SJCRH30 (cell line): Measurements from ENCODE around the gene GFOD2. TPM values are rescaled to one million over a fixed set of nuclear protein-coding genes. Genes with fewer than 3 reads are reported as not detected.
"Not testable (repeated sequence)": the region's sequence is repeated elsewhere in the genome, so short reads cannot be mapped to it uniquely, and the experiment has no call there.

ENCODE experiments used
- DNase-seq, 2 experiments: peaks; one replicate each; pipeline ENCODE4 v3.0.0-alpha.2; 2015 to 2020
- H3K27ac ChIP-seq: fragments of 250-450 bp; sonication (Bioruptor Pico); 2 replicates; pipeline ENCODE4 v1.5.1; 2020; ENCODE audit warnings: mild to moderate bottlenecking, moderate library complexity
- H3K27me3 ChIP-seq: fragments of 250-450 bp; sonication (Bioruptor Pico); 2 replicates; pipeline ENCODE4 v1.5.1; 2020; ENCODE audit warnings: mild to moderate bottlenecking, moderate library complexity
- H3K36me3 ChIP-seq: fragments of 250-450 bp; sonication (Bioruptor Pico); 2 replicates; pipeline ENCODE4 v1.5.1; 2020; ENCODE audit warnings: mild to moderate bottlenecking, moderate library complexity
- H3K4me1 ChIP-seq: fragments of 250-450 bp; sonication (Bioruptor Pico); 2 replicates; pipeline ENCODE4 v1.5.1; 2020; ENCODE audit warnings: mild to moderate bottlenecking, moderate library complexity
- H3K4me3 ChIP-seq: fragments of 250-450 bp; sonication (Bioruptor Pico); 2 replicates; pipeline ENCODE4 v1.5.1; 2020; ENCODE audit warnings: mild to moderate bottlenecking, moderate library complexity
- H3K9me3 ChIP-seq: fragments of 250-450 bp; sonication (Bioruptor Pico); replicated peaks from 2 replicates; pipeline ENCODE4 v1.5.1; 2020; ENCODE audit warnings: mild to moderate bottlenecking, moderate library complexity
- total RNA-seq: library from RNA; depleted of rRNA; stranded (reverse); fragments of >200 nt; shearing (Covaris generic); gene quantifications from 2 replicates; pipeline ENCODE4 v1.2.3, GENCODE V29; 2014; rRNA removed

The GFOD2 gene, protein sequence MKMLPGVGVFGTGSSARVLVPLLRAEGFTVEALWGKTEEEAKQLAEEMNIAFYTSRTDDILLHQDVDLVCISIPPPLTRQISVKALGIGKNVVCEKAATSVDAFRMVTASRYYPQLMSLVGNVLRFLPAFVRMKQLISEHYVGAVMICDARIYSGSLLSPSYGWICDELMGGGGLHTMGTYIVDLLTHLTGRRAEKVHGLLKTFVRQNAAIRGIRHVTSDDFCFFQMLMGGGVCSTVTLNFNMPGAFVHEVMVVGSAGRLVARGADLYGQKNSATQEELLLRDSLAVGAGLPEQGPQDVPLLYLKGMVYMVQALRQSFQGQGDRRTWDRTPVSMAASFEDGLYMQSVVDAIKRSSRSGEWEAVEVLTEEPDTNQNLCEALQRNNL
- total RNA-seq, result 10.5 and 11.2 TPM in 2 replicates

GRCh38 chr16:67719048-67719777 lies at the start of gene GFOD2:
Gene GFOD2 (minus strand): TSS chr16:67719316. CDS start chr16:67685715, 33,601 bp downstream.
- H3K9me3 ChIP-seq, result no peaks in the 10 kb centered on the region
- H3K27me3 ChIP-seq, result no peaks in the 10 kb centered on the region
- H3K4me3 ChIP-seq, result peak within 1 kb of the TSS; percentile 98

GRCh38 chr16:67767953-67768352 lies 48.8 kb upstream of the GFOD2 start:
- Histone ChIP-seq H3K9me3 (no peaks in the 10 kb centered on the region), H3K36me3 (no peaks in the 10 kb centered on the region), H3K27me3 (no peaks in the 10 kb centered on the region), H3K4me1 (no peaks in the 10 kb centered on the region), H3K4me3 (no peak overlapping the region), H3K27ac (no peak overlapping the region)
- no peak for DNase-seq

More at GRCh38 chr16:67719048-67719777, at the start of gene GFOD2:
- Histone ChIP-seq H3K4me1 (peaks cover 5% of the 10 kb centered on the region), H3K36me3 (no peaks in the 10 kb centered on the region), H3K27ac (peak within 1 kb of the TSS; percentile 36)
- peak; percentile 93 to 94 for DNase-seq

- H3K9me3 ChIP-seq, result no peaks in the 10 kb centered on the region
- no peaks in the 10 kb centered on the region for H3K4me1 ChIP-seq
- no peak for DNase-seq
- H3K4me3 ChIP-seq, result no peak overlapping the region
- H3K27ac ChIP-seq, result no peak overlapping the region
- H3K27me3 ChIP-seq, result no peaks in the 10 kb centered on the region
- H3K36me3 ChIP-seq, result no peaks in the 10 kb centered on the region
These were observed 47.2 kb upstream of the GFOD2 start for GRCh38 chr16:67766291-67766690.

DNA sequence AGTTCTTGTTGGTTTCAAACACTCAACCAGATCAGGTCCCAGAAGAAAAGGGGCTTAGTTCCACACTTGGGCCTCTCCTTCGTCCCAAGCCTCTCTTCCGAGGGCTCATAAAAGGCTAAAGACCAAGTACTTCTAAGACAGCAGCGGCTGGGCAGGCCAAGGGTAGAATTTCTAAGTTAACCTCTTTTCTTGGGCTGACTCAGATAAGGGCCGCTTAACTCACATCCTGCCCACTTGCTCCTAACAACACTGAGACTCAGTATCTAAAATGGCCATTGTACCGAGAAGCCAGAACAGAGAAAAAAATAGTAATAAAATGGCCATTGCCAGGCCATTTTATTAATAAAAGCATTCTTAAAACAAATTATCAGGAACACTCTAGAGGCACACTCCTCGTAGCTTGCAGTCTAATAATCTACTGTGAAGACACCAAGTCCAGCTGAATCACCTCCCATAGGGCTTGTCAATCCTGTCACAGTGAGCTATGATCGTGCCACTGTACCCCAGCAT lies 45.1 kb upstream of the GFOD2 start:
- no peak overlapping the region for H3K4me3 ChIP-seq

DNA sequence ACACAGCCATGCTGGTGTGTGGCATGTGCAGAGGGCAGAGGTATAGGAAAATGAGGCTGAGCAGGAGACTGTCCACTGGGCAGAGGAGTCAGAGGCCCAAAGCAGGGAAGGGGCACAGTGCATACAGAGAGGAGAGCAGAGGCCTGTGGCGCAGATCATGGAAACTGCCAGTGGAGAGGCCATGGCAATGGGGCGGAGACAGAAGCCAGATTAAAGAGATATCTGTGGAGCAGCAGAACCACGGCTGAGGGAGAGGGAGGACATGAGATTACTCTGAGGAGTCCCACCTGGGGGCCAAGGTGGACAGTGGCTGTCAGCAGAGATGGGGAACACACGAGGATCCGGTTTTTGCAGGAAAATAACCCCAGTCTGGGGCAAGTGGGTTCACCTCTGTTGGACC lies 44.0 kb upstream of the GFOD2 start:
- Histone ChIP-seq H3K9me3 (no peaks in the 10 kb centered on the region), H3K36me3 (no peaks in the 10 kb centered on the region), H3K27ac (no peak overlapping the region), H3K4me3 (no peak overlapping the region), H3K4me1 (no peaks in the 10 kb centered on the region), H3K27me3 (no peaks in the 10 kb centered on the region)
- DNase-seq, result no peak

More for the DNA sequence above, 45.1 kb upstream of the GFOD2 start:
- Histone ChIP-seq H3K27me3 (no peaks in the 10 kb centered on the region), H3K36me3 (no peaks in the 10 kb centered on the region), H3K27ac (no peak overlapping the region), H3K9me3 (no peaks in the 10 kb centered on the region), H3K4me1 (no peaks in the 10 kb centered on the region)
- DNase-seq, result no peak

- no peaks in the 10 kb centered on the region for H3K27me3 ChIP-seq
- no peaks in the 10 kb centered on the region for H3K4me1 ChIP-seq
- no peaks in the 10 kb centered on the region for H3K36me3 ChIP-seq
- DNase-seq, result no peak
- H3K4me3 ChIP-seq, result no peak overlapping the region
- H3K9me3 ChIP-seq, result no peaks in the 10 kb centered on the region
- no peak overlapping the region for H3K27ac ChIP-seq
These were observed 43.3 kb upstream of the GFOD2 start for GRCh38 chr16:67762385-67762784.

DNA sequence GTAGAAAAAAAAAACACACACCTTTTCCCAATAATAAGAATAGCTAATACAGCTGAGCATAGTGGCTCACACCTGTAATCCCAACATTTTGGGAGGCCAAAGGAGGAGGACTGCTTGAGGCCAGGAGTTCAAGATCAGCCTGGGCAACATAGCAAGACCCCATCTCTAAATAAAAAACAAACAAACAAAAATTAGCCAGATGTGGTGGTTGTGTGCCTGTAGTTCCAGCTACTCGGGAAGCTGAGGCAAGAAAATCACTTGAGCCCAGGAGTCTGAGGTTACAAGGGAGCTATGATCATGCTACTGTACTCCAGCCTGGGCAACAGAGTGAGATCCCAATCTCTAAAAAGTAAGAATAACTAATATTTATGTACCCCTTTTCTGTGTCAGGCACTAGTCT lies 42.8 kb upstream of the GFOD2 start:
- Histone ChIP-seq H3K4me1 (no peaks in the 10 kb centered on the region), H3K27me3 (no peaks in the 10 kb centered on the region), H3K27ac (no peak overlapping the region), H3K9me3 (no peaks in the 10 kb centered on the region), H3K36me3 (no peaks in the 10 kb centered on the region), H3K4me3 (no peak overlapping the region)
- DNase-seq, result no peak

GRCh38 chr16:67760956-67761230 lies 41.8 kb upstream of the GFOD2 start:
- Histone ChIP-seq H3K27me3 (no peaks in the 10 kb centered on the region), H3K9me3 (no peaks in the 10 kb centered on the region), H3K27ac (no peak overlapping the region), H3K4me1 (no peaks in the 10 kb centered on the region), H3K36me3 (no peaks in the 10 kb centered on the region), H3K4me3 (no peak overlapping the region)
- DNase-seq, result no peak

GRCh38 chr16:67760206-67760955 lies 41.3 kb upstream of the GFOD2 start:
- H3K36me3 ChIP-seq, result no peaks in the 10 kb centered on the region
- no peaks in the 10 kb centered on the region for H3K9me3 ChIP-seq
- H3K27me3 ChIP-seq, result no peaks in the 10 kb centered on the region

GRCh38 chr16:67758966-67759365 lies 39.9 kb upstream of the GFOD2 start:
- no peak overlapping the region for H3K4me3 ChIP-seq
- no peaks in the 10 kb centered on the region for H3K9me3 ChIP-seq
- no peaks in the 10 kb centered on the region for H3K36me3 ChIP-seq
- DNase-seq, result no peak
- no peaks in the 10 kb centered on the region for H3K27me3 ChIP-seq
- H3K4me1 ChIP-seq, result no peaks in the 10 kb centered on the region
- H3K27ac ChIP-seq, result no peak overlapping the region

More at GRCh38 chr16:67760206-67760955, 41.3 kb upstream of the GFOD2 start:
- no peak overlapping the region for H3K27ac ChIP-seq
- no peaks in the 10 kb centered on the region for H3K4me1 ChIP-seq
- H3K4me3 ChIP-seq, result no peak overlapping the region
- DNase-seq, result no peak

DNA sequence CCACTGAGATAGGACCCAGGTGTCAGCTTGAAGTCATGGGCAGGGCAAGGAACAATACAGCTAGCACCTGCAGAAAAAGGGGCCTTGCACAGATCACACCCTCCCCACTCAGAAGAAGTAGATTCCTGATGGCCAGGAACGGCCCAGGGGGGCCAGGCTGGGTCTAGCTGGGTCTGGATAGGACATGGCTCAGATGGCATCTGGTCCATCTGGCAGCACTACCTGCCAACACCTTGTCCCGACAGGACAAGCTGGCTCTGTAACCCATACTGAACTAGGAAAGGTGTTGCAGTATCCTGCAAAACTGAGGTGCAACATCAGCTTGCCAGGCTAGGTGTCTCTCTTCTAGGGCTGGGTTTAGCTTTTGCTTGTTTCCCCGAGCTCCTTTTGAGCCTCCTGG lies 38.9 kb upstream of the GFOD2 start:
- no peak for DNase-seq
- H3K27ac ChIP-seq, result no peak overlapping the region
- H3K9me3 ChIP-seq, result no peaks in the 10 kb centered on the region

DNA sequence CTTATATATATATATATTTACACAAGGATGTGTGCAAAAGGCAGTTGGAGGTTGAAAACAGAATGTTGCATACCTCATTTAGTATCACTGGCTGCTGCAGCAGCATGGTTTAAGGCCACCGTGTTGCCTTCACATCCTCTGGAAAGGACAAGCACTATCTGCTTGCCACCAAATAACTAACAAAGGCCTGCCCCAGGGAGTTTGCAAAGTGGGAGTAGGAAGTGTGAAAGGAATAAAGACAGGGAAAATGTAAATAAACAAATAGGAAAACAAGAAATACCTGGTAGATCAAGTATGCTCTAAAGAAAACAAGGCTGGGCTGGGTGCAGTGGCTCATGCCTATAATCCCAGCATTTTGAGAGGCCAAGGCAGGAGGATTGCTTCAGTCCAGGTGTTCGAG lies 33.5 kb upstream of the GFOD2 start:
- H3K36me3 ChIP-seq, result no peaks in the 10 kb centered on the region
- no peak for DNase-seq
- no peaks in the 10 kb centered on the region for H3K4me1 ChIP-seq
- H3K4me3 ChIP-seq, result no peak overlapping the region
- no peaks in the 10 kb centered on the region for H3K27me3 ChIP-seq
- H3K9me3 ChIP-seq, result no peaks in the 10 kb centered on the region
- no peak overlapping the region for H3K27ac ChIP-seq

More for the DNA sequence above, 38.9 kb upstream of the GFOD2 start:
- Histone ChIP-seq H3K4me1 (no peaks in the 10 kb centered on the region), H3K4me3 (no peak overlapping the region), H3K27me3 (no peaks in the 10 kb centered on the region), H3K36me3 (no peaks in the 10 kb centered on the region)

- H3K4me3 ChIP-seq, H3K4me1 ChIP-seq, H3K36me3 ChIP-seq, H3K9me3 ChIP-seq, DNase-seq, H3K27me3 ChIP-seq, H3K27ac ChIP-seq: not testable (repeated sequence)
These were observed 32.2 kb upstream of the GFOD2 start for GRCh38 chr16:67751331-67751730.

- no peaks in the 10 kb centered on the region for H3K36me3 ChIP-seq
- no peak for DNase-seq
- H3K27ac ChIP-seq, result no peak overlapping the region
- no peaks in the 10 kb centered on the region for H3K4me1 ChIP-seq
- no peaks in the 10 kb centered on the region for H3K27me3 ChIP-seq
- no peaks in the 10 kb centered on the region for H3K9me3 ChIP-seq
- no peak overlapping the region for H3K4me3 ChIP-seq
These were observed 31.4 kb upstream of the GFOD2 start for GRCh38 chr16:67750466-67750865.
